A549 (cell line): ENCODE data around the gene THPO. TPM values are rescaled to one million over a fixed set of nuclear protein-coding genes. Genes with fewer than 3 reads are reported as not detected.

Source experiments
- ATAC-seq, 2 experiments: fragments of 200-7000 bp in 1 of 2; fragments of >200 bp in 1 of 2; cut with Nextera tagmentation in 1 of 2; cut with Tn5 transposase in 1 of 2; 3 replicates each; pipeline versions ENCODE4 v1.8.0 to v1.9.1; 2018 to 2020; ENCODE audit warnings: mild to moderate bottlenecking in 1 of 2, moderate library complexity in 1 of 2
- CTCF ChIA-PET: fragments of 300-600 bp; sonication (Branson Sonifier 250); formaldehyde crosslinking; extraction: SDS; loops from one replicate; lab custom pipeline; 2021; ENCODE audit warnings: antibody characterized with exemption, inconsistent platforms; lab: Yijun Ruan, JAX
- POLR2A ChIA-PET: fragments of 350-600 bp; formaldehyde crosslinking; extraction: SDS; loops from one replicate; lab custom pipeline; 2021; ENCODE audit warnings: antibody characterized with exemption, inconsistent platforms; lab: Yijun Ruan, JAX
- DNase-seq, 2 experiments: peaks; one replicate each; pipeline versions ENCODE4 v3.0.0 to v3.0.0-alpha.2; 2011 to 2016; ENCODE audit warnings: low read depth in 1 of 2, low spot score in 1 of 2
- FAIRE-seq: peaks from 2 replicates; lab custom pipeline; 2011; peaks lifted over from hg19 to GRCh38; lab: Jason Lieb, UNC
- H3K27ac ChIP-seq, 2 experiments: fragments of >200 bp; sonication (Bioruptor Twin); formaldehyde crosslinking; 3 replicates each; pipeline ENCODE4 v1.5.1; 2016 to 2017
- H3K4me1 ChIP-seq: fragments of >200 bp; sonication (Bioruptor Twin); formaldehyde crosslinking; 3 replicates; pipeline ENCODE4 v1.6.1; 2016
- H3K4me2 ChIP-seq: fragments of >200 bp; sonication (Bioruptor Twin); formaldehyde crosslinking; 3 replicates; pipeline ENCODE4 v1.6.1; 2016
- H3K4me3 ChIP-seq: fragments of >200 bp; sonication (Bioruptor Twin); formaldehyde crosslinking; 3 replicates; pipeline ENCODE4 v1.5.1; 2016
- H3K9me3 ChIP-seq: fragments of >200 bp; sonication (Bioruptor Twin); formaldehyde crosslinking; 3 replicates; pipeline ENCODE4 v1.6.1; 2016
- CEBPB ChIP-seq, 2 experiments: fragments of >200 bp in 1 of 2; sonication (Bioruptor Twin) in 1 of 2; formaldehyde crosslinking in 1 of 2; IDR thresholded peaks; 2 replicates each; pipeline ENCODE4 v1.6.1; 2012 to 2016
- CHD4 ChIP-seq: fragments of 200-600 bp; sonication (generic); IDR thresholded peaks from 2 replicates; pipeline ENCODE4 v1.6.1; 2016; ENCODE audit warnings: antibody characterized with exemption, mild to moderate bottlenecking, borderline replicate concordance
- FOSB ChIP-seq: fragments of 250-450 bp; sonication (Bioruptor Pico); IDR thresholded peaks from 2 replicates; pipeline ENCODE4 v1.5.0; 2020; ENCODE audit warnings: mild to moderate bottlenecking, moderate library complexity
- FOSL2 ChIP-seq, 2 experiments: fragments of 450-650 bp in 1 of 2; fragments of >200 bp in 1 of 2; sonication (Bioruptor Twin) in 1 of 2; formaldehyde crosslinking; IDR thresholded peaks; 2 replicates each; pipeline versions ENCODE4 v1.5.0 to v1.6.1; 2016 to 2020; ENCODE audit warnings: mild to moderate bottlenecking in 1 of 2, moderate library complexity in 1 of 2
- HMGXB4 ChIP-seq: fragments of 250-450 bp; sonication (Bioruptor Pico); IDR thresholded peaks from 2 replicates; pipeline ENCODE4 v1.5.0; 2021; ENCODE audit warnings: mild to moderate bottlenecking, moderate library complexity, borderline replicate concordance
- HOXB5 ChIP-seq: fragments of 250-450 bp; sonication (Bioruptor Pico); IDR thresholded peaks from 2 replicates; pipeline ENCODE4 v1.5.0; 2020; ENCODE audit warnings: mild to moderate bottlenecking, moderate library complexity
- KDM5A ChIP-seq: fragments of 200-600 bp; sonication (generic); IDR thresholded peaks from 2 replicates; pipeline ENCODE4 v1.6.1; 2016; ENCODE audit warnings: antibody characterized with exemption, mild to moderate bottlenecking
- MYC ChIP-seq: IDR thresholded peaks from 2 replicates; pipeline ENCODE4 v1.6.1; 2012; ENCODE audit warnings: mild to moderate bottlenecking, inconsistent platforms, low read length, improper control_type of control experiment, borderline replicate concordance
- NR3C1 ChIP-seq: fragments of >200 bp; sonication (Bioruptor Twin); formaldehyde crosslinking; IDR thresholded peaks from 3 replicates; pipeline ENCODE4 v1.6.1; 2017
- POLR2AphosphoS2 ChIP-seq: conservative IDR thresholded peaks from 2 replicates; pipeline ENCODE4 v1.6.1; 2012; ENCODE audit warnings: low read length, improper control_type of control experiment, inconsistent platforms
- RARB ChIP-seq: fragments of 250-450 bp; sonication (Bioruptor Pico); IDR thresholded peaks from 2 replicates; pipeline ENCODE4 v1.8.0; 2021; ENCODE audit warnings: mild to moderate bottlenecking, moderate library complexity
- REST ChIP-seq: fragments of 200-600 bp; sonication (generic); IDR thresholded peaks from 2 replicates; pipeline ENCODE4 v1.6.1; 2016; ENCODE audit warnings: antibody characterized with exemption, mild to moderate bottlenecking, moderate library complexity
- RNF2 ChIP-seq: fragments of 200-600 bp; sonication (generic); IDR thresholded peaks from 2 replicates; pipeline ENCODE4 v1.6.1; 2016; ENCODE audit warnings: low read depth, mild to moderate bottlenecking, antibody characterized with exemption, moderate library complexity, borderline replicate concordance
- USF2 ChIP-seq: fragments of 450-650 bp; IDR thresholded peaks from 2 replicates; pipeline ENCODE4 v1.6.1; 2014; ENCODE audit warnings: antibody characterized with exemption
- ZC3H11A ChIP-seq: fragments of 450-650 bp; IDR thresholded peaks from 2 replicates; pipeline ENCODE4 v1.6.1; 2014; ENCODE audit warnings: antibody characterized with exemption, mild to moderate bottlenecking
- WGBS: methylation state at CpG from one replicate; pipeline ENCODE4 v1.1.6; 2017; ENCODE audit errors: missing lambda C conversion rate; 5-methylcytosine and 5-hydroxymethylcytosine counted together
- polyA plus RNA-seq, 4 experiments: library from polyadenylated mRNA; depleted of rRNA in 3 of 4; stranded (reverse); fragments of >200 nt; fragmentation: RNase III in 1 of 4; extraction: RNeasy Plus Mini Kit Qiagen cat#74134 plus additional on column Dnase treatment in 1 of 4; gene quantifications; 2 replicates in 3 of 4; 3 replicates in 1 of 4; pipeline ENCODE4 v1.2.3, GENCODE V29; 2011 to 2017

Gene THPO
- polyA plus RNA-seq, 2 of the 4 experiments (the other 2 are of a cell fraction), result 0.06 TPM; not detected in 1

- no peak overlapping the region for H3K4me2 ChIP-seq
These were observed 43.4 kb downstream of the THPO start for GRCh38 chr3:184334470-184335158.

GRCh38 chr3:184333700-184334099, 44.3 kb downstream of the THPO start:
- CTCF ChIA-PET, result no interaction called here
- peaks cover 54% of the 10 kb centered on the region; the same call in 2 of the 3 replicates for H3K4me1 ChIP-seq
- H3K27ac ChIP-seq, result 0 out of 6 replicates have a peak overlapping the region, but pooled peaks of 1 of the 2 experiments have one; percentile 1
- no peak overlapping the region for H3K4me2 ChIP-seq
- 72% methylated on average over 3 of the region's 3 CpGs for WGBS
- FAIRE-seq (no peak), ATAC-seq (no peak), DNase-seq (no peak)
- no peak overlapping the region for H3K4me3 ChIP-seq
- POLR2A ChIA-PET, result no interaction called here
- no peak for TF ChIP-seq RARB (CRISPR knock-in tag)
- no peak for TF ChIP-seq FOSB
- TF ChIP-seq KDM5A, result no peak
- no peak for TF ChIP-seq CHD4
- no peak for TF ChIP-seq CEBPB (IDR thresholded peaks at IDR 0.05)
- TF ChIP-seq HMGXB4 (CRISPR knock-in tag), result no peak
- TF ChIP-seq RNF2, result no peak
- TF ChIP-seq ZC3H11A, result no peak
- TF ChIP-seq REST, result no peak
- no peak for TF ChIP-seq HOXB5 (CRISPR knock-in tag)
- no peak for TF ChIP-seq POLR2AphosphoS2
- no peaks in the 10 kb centered on the region for H3K9me3 ChIP-seq

More at GRCh38 chr3:184334470-184335158, 43.4 kb downstream of the THPO start:
- H3K4me1 ChIP-seq, result peaks cover 54% of the 10 kb centered on the region; the same call in 2 of the 3 replicates
- ChIA-PET CTCF (interaction anchor here (0.7 to 0.9 kb wide), 2 partner anchors 8 to 27 kb away, joined by 3 read pairs; partner anchors contain the start of genes CLCN2 and POLR2H), POLR2A (no interaction called here)
- no peak overlapping the region for H3K4me3 ChIP-seq
- ATAC-seq (peak; percentile 0 to 27; a peak in 3 of 6 replicates), FAIRE-seq (no peak), DNase-seq (peak; percentile 28 to 48)
- WGBS, result 81% methylated on average over 15 of the region's 15 CpGs
- peak overlapping the region in 1 of 2 experiments; percentile 34; a peak in 1 of 6 replicates for H3K27ac ChIP-seq
- no peaks in the 10 kb centered on the region for H3K9me3 ChIP-seq
- TF ChIP-seq FOSL2 (IDR thresholded peaks at IDR 0.05) (no peak), FOSL2 (CRISPR knock-in tag; IDR thresholded peaks at IDR 0.05) (peak; percentile 29; the same call in 1 of the 2 replicates), NR3C1 (no peak)

GRCh38 chr3:184333190-184333589, 44.8 kb downstream of the THPO start:
- H3K4me3 ChIP-seq, result no peak overlapping the region
- CTCF ChIA-PET, result no interaction called here
- H3K4me2 ChIP-seq, result no peak overlapping the region
- DNase-seq (no peak), FAIRE-seq (no peak)
- TF ChIP-seq USF2 (no peak), MYC (no peak)
- TF ChIP-seq, all 56 proteins: peak for 0
- Histone ChIP-seq H3K9me3 (no peaks in the 10 kb centered on the region), H3K4me1 (peaks cover 54% of the 10 kb centered on the region; the same call in 2 of the 3 replicates), H3K27ac (peak overlapping the region in 1 of 2 experiments; percentile 15; a peak in 2 of 6 replicates)
- POLR2A ChIA-PET, result no interaction called here
- WGBS, result 91% methylated on average over 6 of the region's 6 CpGs
- ATAC-seq, result no peak
